Measurements from ENCODE around the gene TANGO6. TPM values are rescaled to one million over a fixed set of nuclear protein-coding genes. Genes with fewer than 3 reads are reported as not detected.
"Not testable (repeated sequence)": the region's sequence is repeated elsewhere in the genome, so short reads cannot be mapped to it uniquely, and the experiment has no call there.

TANGO6 gene
- total RNA-seq, 1 donor from 2014 or later: 10.9 TPM

DNA sequence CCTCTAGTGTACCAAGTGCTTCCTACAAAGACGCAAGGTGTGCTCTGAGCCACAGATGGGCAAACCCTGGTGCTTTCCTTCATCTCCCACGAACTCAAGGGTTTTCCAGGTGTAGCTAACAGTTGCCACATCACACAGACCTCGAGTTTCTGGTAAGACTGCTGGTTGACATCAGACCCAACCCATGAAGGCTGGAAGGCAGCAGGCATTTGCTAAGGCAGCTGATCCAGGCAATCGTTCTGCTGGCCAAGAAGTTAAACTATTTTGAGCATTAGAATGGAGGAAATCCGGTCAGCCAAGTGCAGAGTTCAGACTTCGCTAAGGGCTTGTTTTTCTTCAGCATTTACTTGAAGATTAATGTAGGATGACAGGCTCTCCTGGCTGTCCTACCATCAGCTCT is 273.6 kb downstream of the TANGO6 start:
- Histone ChIP-seq H3K4me3 (ENCODE audit: low read depth, low read length) (no peak overlapping the region), H3K27me3 (ENCODE audit: control insufficient read depth, insufficient read depth, low read length) (no peaks in the 10 kb centered on the region), H3K36me3 (ENCODE audit: control insufficient read depth, insufficient read depth, low read length) (peaks cover 2% of the 10 kb centered on the region)
- no peak for DNase-seq (ENCODE audit: low read depth)
- TF ChIP-seq CTCF (IDR thresholded peaks at IDR 0.05; ENCODE audit: insufficient read depth, low read length, poor library complexity, severe bottlenecking): no peak

GRCh38 chr16:69118468-69118867 is 275.1 kb downstream of the TANGO6 start:
- H3K36me3 ChIP-seq (ENCODE audit: control insufficient read depth, insufficient read depth, low read length): peaks cover 2% of the 10 kb centered on the region
- H3K4me3 ChIP-seq (ENCODE audit: low read depth, low read length): no peak overlapping the region
- no peak for DNase-seq (ENCODE audit: low read depth)
- TF ChIP-seq CTCF (IDR thresholded peaks at IDR 0.05; ENCODE audit: insufficient read depth, low read length, poor library complexity, severe bottlenecking): no peak
- H3K27me3 ChIP-seq (ENCODE audit: control insufficient read depth, insufficient read depth, low read length): no peaks in the 10 kb centered on the region

- TF ChIP-seq CTCF (IDR thresholded peaks at IDR 0.05; ENCODE audit: insufficient read depth, low read length, poor library complexity, severe bottlenecking): no peak
- peaks cover 2% of the 10 kb centered on the region for H3K36me3 ChIP-seq (ENCODE audit: control insufficient read depth, insufficient read depth, low read length)
Measured at GRCh38 chr16:69118994-69119393, 275.7 kb downstream of the TANGO6 start.

GRCh38 chr16:69119536-69119935 is 276.2 kb downstream of the TANGO6 start:
- H3K36me3 ChIP-seq (ENCODE audit: control insufficient read depth, insufficient read depth, low read length): peaks cover 2% of the 10 kb centered on the region
- DNase-seq (ENCODE audit: low read depth): no peak
- no peak overlapping the region for H3K4me3 ChIP-seq (ENCODE audit: low read depth, low read length)
- TF ChIP-seq CTCF (IDR thresholded peaks at IDR 0.05; ENCODE audit: insufficient read depth, low read length, poor library complexity, severe bottlenecking): no peak
- H3K27me3 ChIP-seq (ENCODE audit: control insufficient read depth, insufficient read depth, low read length): no peaks in the 10 kb centered on the region

More at GRCh38 chr16:69118994-69119393, 275.7 kb downstream of the TANGO6 start:
- H3K27me3 ChIP-seq (ENCODE audit: control insufficient read depth, insufficient read depth, low read length): no peaks in the 10 kb centered on the region
- no peak overlapping the region for H3K4me3 ChIP-seq (ENCODE audit: low read depth, low read length)
- DNase-seq (ENCODE audit: low read depth): no peak

GRCh38 chr16:69120096-69120664 is 276.8 kb downstream of the TANGO6 start:
- DNase-seq (ENCODE audit: low read depth): no peak
- TF ChIP-seq CTCF (IDR thresholded peaks at IDR 0.05; ENCODE audit: insufficient read depth, low read length, poor library complexity, severe bottlenecking): no peak
- Histone ChIP-seq H3K4me3 (ENCODE audit: low read depth, low read length) (no peak overlapping the region), H3K36me3 (ENCODE audit: control insufficient read depth, insufficient read depth, low read length) (peaks cover 2% of the 10 kb centered on the region), H3K27me3 (ENCODE audit: control insufficient read depth, insufficient read depth, low read length) (no peaks in the 10 kb centered on the region)

- peak; percentile 50 for TF ChIP-seq CTCF (IDR thresholded peaks at IDR 0.05; ENCODE audit: insufficient read depth, low read length, poor library complexity, severe bottlenecking)
- H3K4me3 ChIP-seq (ENCODE audit: low read depth, low read length): no peak overlapping the region
- no peaks in the 10 kb centered on the region for H3K36me3 ChIP-seq (ENCODE audit: control insufficient read depth, insufficient read depth, low read length)
- H3K27me3 ChIP-seq (ENCODE audit: control insufficient read depth, insufficient read depth, low read length): no peaks in the 10 kb centered on the region
- DNase-seq (ENCODE audit: low read depth): no peak
Measured at GRCh38 chr16:69123910-69124309, 280.6 kb downstream of the TANGO6 start.

DNA sequence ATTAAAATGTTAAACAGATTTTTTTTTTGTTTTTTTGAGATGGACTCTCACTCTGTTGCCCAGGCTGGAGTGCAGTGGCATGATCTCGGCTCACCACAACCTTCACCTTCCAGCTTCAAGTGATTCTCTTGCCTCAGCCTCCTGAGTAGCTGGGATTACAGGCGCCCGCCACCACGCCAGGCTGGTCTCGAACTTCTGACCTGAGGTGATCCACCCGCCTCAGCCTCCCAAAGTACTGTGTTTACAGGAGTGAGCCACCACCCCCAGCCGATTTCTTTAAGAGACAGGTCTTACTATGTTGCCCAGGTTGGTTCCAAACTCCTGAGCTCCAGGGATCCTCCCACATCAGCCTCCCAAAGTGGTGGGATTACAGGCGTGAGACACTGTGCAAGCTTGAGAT is 281.1 kb downstream of the TANGO6 start:
- H3K27me3 ChIP-seq (ENCODE audit: control insufficient read depth, insufficient read depth, low read length); H3K4me3 ChIP-seq (ENCODE audit: low read depth, low read length); H3K36me3 ChIP-seq (ENCODE audit: control insufficient read depth, insufficient read depth, low read length); DNase-seq (ENCODE audit: low read depth): not testable (repeated sequence)

DNA sequence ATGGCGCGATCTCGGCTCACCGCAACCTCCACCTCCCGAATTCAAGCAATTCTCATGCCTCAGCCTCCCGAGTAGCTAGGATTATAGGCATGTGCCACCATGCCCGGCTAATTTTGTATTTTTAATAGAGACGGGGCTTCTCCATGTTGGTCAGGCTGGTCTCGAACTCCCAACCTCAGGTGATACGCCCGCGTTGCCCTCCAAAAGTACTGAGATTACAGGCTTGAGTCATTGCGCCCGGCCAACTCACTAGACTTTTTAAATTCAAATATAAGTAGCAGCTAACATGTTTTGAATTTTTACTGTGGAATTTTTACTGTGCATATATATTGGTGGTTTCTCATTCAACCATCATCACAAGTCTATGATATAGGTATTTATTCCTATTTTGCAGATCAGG is 281.6 kb downstream of the TANGO6 start:
- H3K36me3 ChIP-seq (ENCODE audit: control insufficient read depth, insufficient read depth, low read length); DNase-seq (ENCODE audit: low read depth); H3K4me3 ChIP-seq (ENCODE audit: low read depth, low read length); H3K27me3 ChIP-seq (ENCODE audit: control insufficient read depth, insufficient read depth, low read length): not testable (repeated sequence)
